ENCODE data around the gene CTDSPL2. TPM values are rescaled to one million over a fixed set of nuclear protein-coding genes. Genes with fewer than 3 reads are reported as not detected.
A peak's percentile ranks its signal among the peaks of the same experiment; 100 is the strongest.

Gene CTDSPL2
- total and polyA plus RNA-seq, 2 donors (not counting 3 experiments of a cell fraction or from before 2014, with no cell fraction given): 12.2 to 55.1 TPM

- no peaks in the 10 kb centered on the region for H3K9me3 ChIP-seq (replicated peaks; ENCODE audit: control insufficient read depth, insufficient read depth, low read length)
- no TSS peak for BruUV-seq (replicated peaks)
- dilution Hi-C loops (cut with MboI; ENCODE audit: extremely low pct_ligation_motif_present, low sequenced_read_pairs): no loop called here
- DNase-seq (ENCODE audit: low read depth, low spot score) (peak; percentile 58), FAIRE-seq (no peak)
- intact Hi-C loops (cut with micrococcal nuclease): no loop called here
- H3K4me2 ChIP-seq (ENCODE audit: insufficient read depth, low read length): no peak overlapping the region
- H3K9me1 ChIP-seq (replicated peaks; ENCODE audit: control insufficient read depth, extremely low read depth, insufficient read depth, low read length): no peaks in the 10 kb centered on the region
- H3K9ac ChIP-seq (replicated peaks; ENCODE audit: extremely low read depth, insufficient read depth, low read length): no peak overlapping the region
- H3K27me3 ChIP-seq (ENCODE audit: control insufficient read depth in 2 of 2, insufficient read depth in 2 of 2, low read length in 2 of 2): no peaks in the 10 kb centered on the region
- H2AFZ ChIP-seq (ENCODE audit: low read depth, low read length): no peak overlapping the region
- CTCF ChIA-PET: interaction anchor here (0.6 to 1.3 kb wide), 4 partner anchors 8 to 26 kb away, joined by 3 to 4 read pairs (median 4); partner anchors contain the start of gene EIF3J
- no peaks in the 10 kb centered on the region for H4K20me1 ChIP-seq (replicated peaks; ENCODE audit: control insufficient read depth, extremely low read depth, insufficient read depth, low read length)
- no peak overlapping the region for H3K27ac ChIP-seq (ENCODE audit: insufficient read depth, low read depth, low read length)
- TF ChIP-seq GATA2 (IDR thresholded peaks at IDR 0.05; ENCODE audit: insufficient read depth, insufficient read length, low read depth, low read length) (no peak), MAX (IDR thresholded peaks at IDR 0.05; ENCODE audit: insufficient read depth, insufficient read length) (no peak), EZH2 (IDR thresholded peaks at IDR 0.05; ENCODE audit: borderline replicate concordance, low read depth, low read length, severe bottlenecking) (no peak), MYC (IDR thresholded peaks at IDR 0.05; ENCODE audit: low read depth, low read length) (no peak), FOS (IDR thresholded peaks at IDR 0.05; ENCODE audit: borderline replicate concordance, insufficient read depth, low read length) (no peak), CTCF (IDR thresholded peaks at IDR 0.05; ENCODE audit: extremely low read depth in 1 of 2, insufficient read depth in 1 of 2, low read depth in 1 of 2, low read length in 2 of 2) (peak in 1 of 2 donors; percentile 6), JUN (IDR thresholded peaks at IDR 0.05; ENCODE audit: borderline replicate concordance, insufficient read depth, insufficient read length, low read depth) (no peak), POLR2A (IDR thresholded peaks at IDR 0.05; ENCODE audit: low read depth, low read length) (no peak), POLR2AphosphoS5 (IDR thresholded peaks at IDR 0.05; ENCODE audit: insufficient read depth, low read depth, low read length) (no peak)
- peaks cover 10% of the 10 kb centered on the region for H3K4me1 ChIP-seq (ENCODE audit: control insufficient read depth, extremely low read depth, insufficient read depth, low read length)
- H3K36me3 ChIP-seq (ENCODE audit: control insufficient read depth in 2 of 2, extremely low read depth in 1 of 2, insufficient read depth in 2 of 2, low read length in 2 of 2): peaks cover 11 to 12% of the 10 kb centered on the region in 2 experiments
- peaks cover 69% of the 10 kb centered on the region for H3K79me2 ChIP-seq (ENCODE audit: control insufficient read depth, insufficient read depth, low read length)
- POLR2A ChIA-PET: interaction anchor here (0.7 kb wide), 2 partner anchors 13 to 53 kb away, joined by 3 read pairs; no protein-coding TSS in a partner anchor
- no peak overlapping the region for H3K4me3 ChIP-seq (replicated peaks in 1 of 3; ENCODE audit: insufficient read depth in 1 of 3, low read depth in 1 of 3, low read length in 3 of 3)
These were observed 122.8 kb downstream of the CTDSPL2 start for GRCh38 chr15:44550256-44550655.
